ENCODE results near the gene LYRM4.

Gene LYRM4

DNA sequence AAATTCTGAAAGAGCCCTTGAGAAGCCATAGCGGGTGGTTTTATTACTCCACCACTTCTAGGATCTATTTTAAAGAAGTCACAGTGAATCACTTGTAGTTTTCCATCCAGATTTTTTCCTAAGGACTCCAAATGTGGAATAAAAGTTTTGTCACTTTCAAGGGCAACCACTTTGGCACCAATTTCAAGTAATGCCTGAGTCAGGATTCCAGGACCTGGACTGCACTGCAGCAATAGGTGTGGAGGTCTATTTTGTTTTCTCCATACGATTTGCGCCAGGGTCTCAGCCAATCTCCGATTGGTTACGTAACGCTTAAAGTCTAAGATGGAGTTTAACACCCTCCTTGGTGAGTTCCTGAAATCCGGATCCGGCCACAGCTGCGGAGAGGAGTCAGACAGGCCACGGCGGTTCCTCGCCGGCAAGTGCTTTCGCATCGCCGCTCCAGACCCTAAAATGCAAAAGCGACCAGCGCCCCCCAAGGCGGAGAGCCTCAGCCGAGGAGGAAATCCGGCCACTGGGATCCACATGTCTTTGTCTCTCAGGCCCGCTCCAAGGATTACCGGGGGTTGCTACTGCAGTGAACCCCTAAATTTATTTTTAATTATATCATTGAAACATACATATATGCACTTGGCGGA lies 194.2 kb downstream of the LYRM4 start:
- TF ChIP-seq POLR2AphosphoS5 (IDR thresholded peaks at IDR 0.05; ENCODE audit: low read depth, low read length) (no peak), FOXP2 (optimal IDR thresholded peaks at IDR 0.05; ENCODE audit: borderline replicate concordance, extremely low read depth, extremely low read length, insufficient read depth) (no peak), SIN3A (IDR thresholded peaks at IDR 0.05; ENCODE audit: borderline replicate concordance, insufficient read depth, low read length) (no peak), TAF1 (IDR thresholded peaks at IDR 0.05; ENCODE audit: borderline replicate concordance, insufficient read depth, low read length) (no peak)
- TF ChIP-seq, protein P1, sequence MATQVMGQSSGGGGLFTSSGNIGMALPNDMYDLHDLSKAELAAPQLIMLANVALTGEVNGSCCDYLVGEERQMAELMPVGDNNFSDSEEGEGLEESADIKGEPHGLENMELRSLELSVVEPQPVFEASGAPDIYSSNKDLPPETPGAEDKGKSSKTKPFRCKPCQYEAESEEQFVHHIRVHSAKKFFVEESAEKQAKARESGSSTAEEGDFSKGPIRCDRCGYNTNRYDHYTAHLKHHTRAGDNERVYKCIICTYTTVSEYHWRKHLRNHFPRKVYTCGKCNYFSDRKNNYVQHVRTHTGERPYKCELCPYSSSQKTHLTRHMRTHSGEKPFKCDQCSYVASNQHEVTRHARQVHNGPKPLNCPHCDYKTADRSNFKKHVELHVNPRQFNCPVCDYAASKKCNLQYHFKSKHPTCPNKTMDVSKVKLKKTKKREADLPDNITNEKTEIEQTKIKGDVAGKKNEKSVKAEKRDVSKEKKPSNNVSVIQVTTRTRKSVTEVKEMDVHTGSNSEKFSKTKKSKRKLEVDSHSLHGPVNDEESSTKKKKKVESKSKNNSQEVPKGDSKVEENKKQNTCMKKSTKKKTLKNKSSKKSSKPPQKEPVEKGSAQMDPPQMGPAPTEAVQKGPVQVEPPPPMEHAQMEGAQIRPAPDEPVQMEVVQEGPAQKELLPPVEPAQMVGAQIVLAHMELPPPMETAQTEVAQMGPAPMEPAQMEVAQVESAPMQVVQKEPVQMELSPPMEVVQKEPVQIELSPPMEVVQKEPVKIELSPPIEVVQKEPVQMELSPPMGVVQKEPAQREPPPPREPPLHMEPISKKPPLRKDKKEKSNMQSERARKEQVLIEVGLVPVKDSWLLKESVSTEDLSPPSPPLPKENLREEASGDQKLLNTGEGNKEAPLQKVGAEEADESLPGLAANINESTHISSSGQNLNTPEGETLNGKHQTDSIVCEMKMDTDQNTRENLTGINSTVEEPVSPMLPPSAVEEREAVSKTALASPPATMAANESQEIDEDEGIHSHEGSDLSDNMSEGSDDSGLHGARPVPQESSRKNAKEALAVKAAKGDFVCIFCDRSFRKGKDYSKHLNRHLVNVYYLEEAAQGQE (IDR thresholded peaks at IDR 0.05; ENCODE audit: insufficient read depth in 1 of 2, low read depth in 2 of 2, low read length in 2 of 2), result no peak

- no peak for TF ChIP-seq POLR2AphosphoS5 (IDR thresholded peaks at IDR 0.05; ENCODE audit: low read depth, low read length)
- TF ChIP-seq SIN3A (IDR thresholded peaks at IDR 0.05; ENCODE audit: borderline replicate concordance, insufficient read depth, low read length), result no peak
- no peak for TF ChIP-seq FOXP2 (optimal IDR thresholded peaks at IDR 0.05; ENCODE audit: borderline replicate concordance, extremely low read depth, extremely low read length, insufficient read depth)
- TF ChIP-seq TAF1 (IDR thresholded peaks at IDR 0.05; ENCODE audit: borderline replicate concordance, insufficient read depth, low read length), result no peak
- TF ChIP-seq, protein P1 (IDR thresholded peaks at IDR 0.05; ENCODE audit: insufficient read depth in 1 of 2, low read depth in 2 of 2, low read length in 2 of 2), result no peak
These were observed 197.1 kb downstream of the LYRM4 start for GRCh38 chr6:5063617-5064016.

- TF ChIP-seq TAF1 (IDR thresholded peaks at IDR 0.05; ENCODE audit: borderline replicate concordance, insufficient read depth, low read length) (no peak), SIN3A (IDR thresholded peaks at IDR 0.05; ENCODE audit: borderline replicate concordance, insufficient read depth, low read length) (no peak), POLR2AphosphoS5 (IDR thresholded peaks at IDR 0.05; ENCODE audit: low read depth, low read length) (no peak), FOXP2 (optimal IDR thresholded peaks at IDR 0.05; ENCODE audit: borderline replicate concordance, extremely low read depth, extremely low read length, insufficient read depth) (no peak)
- TF ChIP-seq, protein P1 (IDR thresholded peaks at IDR 0.05; ENCODE audit: insufficient read depth in 1 of 2, low read depth in 2 of 2, low read length in 2 of 2), result no peak
These were observed 199.6 kb downstream of the LYRM4 start for GRCh38 chr6:5061152-5061551.

- TF ChIP-seq, protein P1 (IDR thresholded peaks at IDR 0.05; ENCODE audit: insufficient read depth in 1 of 2, low read depth in 2 of 2, low read length in 2 of 2), result no peak
- no peak for TF ChIP-seq POLR2AphosphoS5 (IDR thresholded peaks at IDR 0.05; ENCODE audit: low read depth, low read length)
- no peak for TF ChIP-seq FOXP2 (optimal IDR thresholded peaks at IDR 0.05; ENCODE audit: borderline replicate concordance, extremely low read depth, extremely low read length, insufficient read depth)
- no peak for TF ChIP-seq TAF1 (IDR thresholded peaks at IDR 0.05; ENCODE audit: borderline replicate concordance, insufficient read depth, low read length)
- no peak for TF ChIP-seq SIN3A (IDR thresholded peaks at IDR 0.05; ENCODE audit: borderline replicate concordance, insufficient read depth, low read length)
These were observed 201.5 kb downstream of the LYRM4 start for GRCh38 chr6:5059036-5059896.
